Activated gamma-delta T cell treated with Interleukin-2 at 50 U/mL for 16 hours (primary cell): ENCODE data around the gene BTBD9.

ENCODE experiments used
- DNase-seq: peaks from one replicate; pipeline ENCODE4 v3.0.0-alpha.2; 2020

Gene BTBD9

DNA sequence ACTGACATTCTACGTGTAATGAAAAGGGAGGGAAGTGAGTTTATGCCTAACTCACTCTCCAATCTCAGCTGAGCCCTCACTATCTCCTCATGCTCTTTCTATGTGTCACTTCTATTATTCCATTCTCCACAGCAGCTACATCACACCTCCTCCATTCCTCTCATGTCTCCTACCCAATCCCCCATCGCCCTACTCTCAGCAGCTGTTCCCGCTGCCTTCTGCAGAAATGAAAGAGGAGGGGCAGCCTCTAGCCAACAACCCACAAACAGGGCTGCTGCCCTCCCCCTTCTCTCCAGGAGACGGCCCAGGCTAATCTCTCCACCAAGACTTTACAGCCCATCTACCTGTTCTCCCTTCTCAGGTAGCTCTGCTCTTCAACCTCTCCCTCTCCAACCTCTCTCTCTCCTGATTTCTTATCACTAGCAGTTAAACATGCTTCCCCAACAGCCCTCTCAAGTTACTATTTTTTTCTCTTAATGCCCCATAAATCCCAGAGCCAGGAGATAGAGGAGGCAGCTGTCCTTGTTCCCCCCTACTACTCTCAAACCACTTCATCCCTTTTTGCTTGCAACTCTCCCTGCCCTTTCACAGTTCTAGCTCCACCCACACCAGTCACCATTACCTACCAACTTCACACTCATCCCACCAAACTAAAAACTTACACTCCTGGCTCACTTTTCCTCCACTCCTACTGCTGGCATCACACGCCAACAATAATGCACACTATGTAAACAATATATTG, 136.5 kb downstream of the BTBD9 start:
- DNase-seq = no peak

- no peak for DNase-seq
Observed at GRCh38 chr6:38502423-38502822, 137.3 kb downstream of the BTBD9 start.

DNA sequence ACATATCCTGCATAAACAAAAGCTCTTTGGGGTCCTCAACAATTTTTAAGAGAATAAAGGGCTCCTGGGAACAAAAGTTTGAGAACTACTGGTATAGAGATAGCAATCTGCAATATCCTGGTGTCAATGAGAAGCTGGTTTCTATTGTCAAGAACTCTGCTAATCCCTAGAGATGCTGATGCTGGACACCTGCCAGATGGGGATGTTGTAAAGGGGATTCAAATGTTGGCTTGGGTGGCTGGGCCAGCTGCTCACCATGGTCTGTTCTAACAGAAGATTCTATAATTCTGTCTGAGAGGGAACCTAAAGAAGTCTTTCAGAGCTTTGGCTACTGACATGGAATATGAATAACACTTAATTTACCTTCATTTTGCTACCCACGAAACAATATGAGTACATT, 137.8 kb downstream of the BTBD9 start:
- no peak for DNase-seq

GRCh38 chr6:38499529-38500096, 140.1 kb downstream of the BTBD9 start:
- no peak for DNase-seq

DNA sequence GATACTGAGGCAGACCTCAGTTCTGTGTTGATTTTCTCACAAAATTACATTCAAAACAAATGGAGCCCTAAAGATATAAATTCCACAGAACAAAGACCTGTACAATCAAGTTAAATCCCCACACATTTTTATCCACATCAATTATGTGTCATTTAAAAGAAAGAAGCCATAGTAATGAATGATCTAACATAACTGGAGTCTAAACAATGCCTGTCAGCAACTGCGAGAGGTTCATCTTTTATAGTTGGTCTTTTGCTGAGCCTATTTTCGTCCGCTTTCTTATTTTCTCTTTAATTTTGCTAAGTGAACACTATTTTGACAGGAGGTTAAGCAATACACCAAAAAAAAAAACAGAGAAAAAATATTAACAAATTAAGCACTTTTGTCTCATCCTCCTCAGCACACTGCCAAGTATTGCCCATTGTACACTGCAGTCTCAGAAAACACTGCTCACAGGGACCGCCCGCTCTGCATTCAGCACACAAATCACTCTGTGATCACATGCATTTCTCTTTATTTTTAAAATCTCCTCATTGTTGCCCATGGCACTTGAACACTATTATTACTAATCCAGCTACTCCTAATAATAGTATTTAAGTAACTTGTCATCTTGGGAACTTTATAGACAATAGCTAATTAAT, 140.8 kb downstream of the BTBD9 start:
- DNase-seq = no peak

DNA sequence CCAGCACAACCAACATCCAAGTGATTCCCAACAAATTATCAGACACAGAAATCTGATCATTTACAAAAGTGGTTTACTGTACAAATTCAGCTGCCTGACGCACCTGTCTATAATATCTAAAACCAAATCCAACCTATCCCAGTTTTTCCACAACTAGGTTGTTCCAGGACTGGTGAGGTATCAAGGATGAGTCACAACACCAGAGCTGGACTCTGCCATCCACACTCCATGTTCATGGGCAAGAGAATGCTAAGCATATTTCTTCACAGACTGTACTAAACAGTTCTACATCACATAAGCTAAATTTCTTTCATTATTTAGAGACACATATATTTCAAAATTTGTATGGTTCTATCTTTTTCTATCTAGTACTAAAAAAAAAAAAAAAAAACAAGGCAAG, 141.6 kb downstream of the BTBD9 start:
- DNase-seq = no peak

DNA sequence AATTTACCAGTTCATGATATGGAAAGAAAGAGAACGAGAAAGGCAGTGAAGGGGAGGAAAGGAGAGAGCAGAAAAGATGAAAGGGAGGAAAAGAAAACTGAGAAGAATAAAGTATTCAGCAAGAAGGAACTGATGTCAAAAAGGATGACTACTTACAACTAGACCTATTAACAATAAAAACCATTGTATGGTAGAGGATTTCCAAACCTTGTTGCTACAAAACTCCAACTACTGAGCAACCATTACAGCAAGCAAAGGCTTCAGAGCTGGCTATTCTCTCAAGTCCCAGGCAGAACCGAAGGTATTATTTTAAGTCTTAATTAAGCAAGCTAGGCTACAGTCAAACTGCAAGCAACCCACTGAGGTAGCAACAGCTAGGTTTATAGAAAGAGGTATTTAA, 142.2 kb downstream of the BTBD9 start:
- no peak for DNase-seq

DNA sequence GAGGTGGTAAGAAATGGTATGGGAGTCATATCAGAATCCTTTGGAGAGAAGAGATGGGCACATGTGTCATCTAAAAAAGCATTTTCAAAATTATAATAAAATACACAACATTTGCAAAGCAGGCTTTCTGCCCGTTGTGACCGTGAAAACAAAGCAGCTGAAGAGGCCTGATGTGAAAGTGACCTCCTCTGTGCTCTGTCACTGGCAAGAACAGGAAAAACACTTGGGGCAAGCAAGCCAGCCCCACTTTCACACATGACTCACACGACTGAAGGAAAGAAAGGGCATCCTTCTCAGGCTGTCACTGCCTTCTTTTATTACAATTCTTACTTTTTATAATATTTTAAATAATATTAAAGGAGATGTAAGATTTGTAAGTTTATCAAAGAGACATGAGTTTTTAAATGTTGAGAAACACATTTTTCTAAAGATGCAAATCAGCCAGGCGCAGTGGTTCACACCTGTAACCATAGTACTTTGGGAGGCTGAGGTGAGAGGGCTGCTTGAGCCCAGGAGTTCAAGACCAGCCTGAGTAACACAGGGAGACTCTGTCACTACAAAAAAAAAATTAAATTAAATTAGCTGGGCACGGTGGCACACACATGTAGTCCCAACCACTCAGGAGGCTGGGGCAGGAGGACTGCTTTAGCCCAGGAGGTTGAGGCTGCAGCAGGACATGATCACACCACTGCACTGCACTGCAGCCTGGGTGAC, 143.7 kb downstream of the BTBD9 start:
- no peak for DNase-seq

DNA sequence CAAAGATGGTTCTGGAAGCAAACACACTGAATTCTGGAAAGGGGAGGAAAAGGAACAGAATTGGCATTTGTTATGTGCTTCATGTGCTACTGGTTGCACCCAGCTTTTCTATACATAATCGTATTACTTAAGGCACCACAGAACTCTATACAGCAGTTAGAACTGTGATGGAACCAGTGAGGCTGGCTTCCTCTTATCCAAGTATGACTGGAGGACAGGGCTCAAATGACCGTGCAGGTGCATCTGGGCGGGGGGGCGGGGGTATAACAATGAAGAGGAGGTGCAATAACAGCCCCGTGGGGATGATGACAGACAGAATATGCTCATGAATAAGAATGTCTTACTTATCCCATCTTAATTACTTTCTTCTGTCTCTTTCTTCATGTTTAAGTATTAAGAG, 144.2 kb downstream of the BTBD9 start:
- DNase-seq = no peak

- peak; percentile 83 for DNase-seq
Observed at GRCh38 chr6:38493931-38494547, 145.7 kb downstream of the BTBD9 start.

- no peak for DNase-seq
Observed at GRCh38 chr6:38492031-38492430, 147.7 kb downstream of the BTBD9 start.

DNA sequence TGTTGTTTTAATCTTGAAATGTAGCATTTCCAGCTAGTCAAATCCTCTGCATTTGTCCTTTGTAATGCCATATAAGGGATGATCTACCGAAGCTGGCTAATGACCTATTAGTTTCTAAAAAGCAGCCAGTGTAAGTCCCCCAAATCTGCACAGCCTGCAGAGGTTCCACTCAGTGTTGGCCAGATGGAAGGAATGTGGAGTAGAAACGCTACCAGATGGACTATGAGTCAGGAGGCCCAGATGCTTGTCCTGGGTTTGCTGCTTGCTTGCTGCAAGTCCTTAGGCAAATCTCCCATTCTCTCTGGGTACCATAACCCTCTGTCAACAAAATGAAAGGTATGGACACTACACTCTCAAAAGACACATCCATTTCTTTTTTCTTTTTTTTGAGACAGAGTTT, 149.8 kb downstream of the BTBD9 start:
- no peak for DNase-seq

- DNase-seq = no peak
Observed at GRCh38 chr6:38487423-38487822, 152.3 kb downstream of the BTBD9 start.

- no peak for DNase-seq
Observed at GRCh38 chr6:38485488-38485887, 154.2 kb downstream of the BTBD9 start.

GRCh38 chr6:38484656-38485055, 155.1 kb downstream of the BTBD9 start:
- no peak for DNase-seq

DNA sequence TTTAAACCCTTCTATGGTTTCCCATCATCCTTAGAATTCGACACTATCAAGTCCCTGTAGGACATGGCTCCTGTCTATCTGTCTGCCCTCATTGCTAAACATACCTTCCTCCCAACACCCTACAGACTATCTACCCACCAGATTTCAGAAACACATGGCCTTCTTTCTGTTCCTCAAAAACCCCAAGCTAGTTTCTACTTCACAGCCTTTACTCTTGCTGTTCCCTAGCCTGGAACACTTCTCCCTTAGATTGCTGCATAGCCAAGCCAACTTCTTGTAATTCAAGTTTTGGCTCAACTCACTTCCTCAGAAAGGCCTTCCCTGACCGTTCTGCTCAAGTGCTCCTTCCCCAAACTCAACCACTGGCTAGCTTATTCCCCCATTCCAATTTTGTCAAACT, 156.2 kb downstream of the BTBD9 start:
- no peak for DNase-seq

DNA sequence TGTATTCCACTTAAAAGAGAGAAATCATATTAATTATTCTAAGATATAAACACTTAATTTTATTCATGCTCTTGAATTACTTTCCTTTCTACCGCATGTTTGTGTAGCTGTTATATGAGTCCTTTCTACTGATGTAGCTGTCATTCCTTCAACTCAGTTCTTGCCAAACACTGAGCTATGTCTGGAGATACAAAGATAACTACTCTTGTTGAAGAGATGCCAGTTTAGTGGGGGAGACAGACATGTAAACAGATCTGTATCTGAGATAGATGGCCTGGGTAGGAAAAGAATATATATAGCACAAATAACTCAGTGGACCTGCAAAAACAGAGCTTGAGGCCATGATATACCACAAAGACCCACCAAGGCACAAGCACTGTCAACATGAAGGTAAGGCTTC, 157.3 kb downstream of the BTBD9 start:
- no peak for DNase-seq

- DNase-seq = no peak
Observed at GRCh38 chr6:38481851-38482250, 157.9 kb downstream of the BTBD9 start.

- no peak for DNase-seq
Observed at GRCh38 chr6:38481211-38481836, 158.4 kb downstream of the BTBD9 start.

- DNase-seq = no peak
Observed at GRCh38 chr6:38480036-38480435, 159.7 kb downstream of the BTBD9 start.

GRCh38 chr6:38479331-38479730, 160.4 kb downstream of the BTBD9 start:
- DNase-seq = no peak

DNA sequence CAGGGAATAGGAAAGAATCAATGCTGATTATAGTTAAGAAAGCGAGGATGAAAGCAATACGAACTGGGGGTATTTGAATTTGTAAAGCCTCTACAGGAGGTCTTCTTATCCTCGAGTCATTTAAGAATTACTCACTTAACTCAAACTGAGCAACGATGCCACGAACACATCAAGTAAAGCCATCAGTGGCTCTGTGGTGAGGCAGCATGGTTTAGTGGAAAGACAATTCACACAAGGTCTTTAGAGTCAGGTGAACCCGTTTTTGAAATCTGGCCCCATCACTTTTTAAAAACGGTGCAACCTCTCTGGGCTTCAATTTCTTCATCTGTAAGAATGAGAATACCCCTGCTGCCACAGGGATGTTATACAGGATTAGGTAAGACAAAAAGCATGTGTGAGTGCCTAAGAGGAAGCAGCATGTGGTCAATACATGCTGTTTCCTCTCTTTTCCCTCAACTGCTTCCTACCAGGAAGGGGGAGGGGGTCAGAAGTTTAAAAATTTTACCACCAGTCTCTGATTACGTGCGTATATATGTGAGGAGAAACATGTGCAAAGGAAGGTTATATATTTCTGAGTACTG, 162.0 kb downstream of the BTBD9 start:
- DNase-seq = no peak

- DNase-seq = no peak
Observed at GRCh38 chr6:38476888-38477287, 162.8 kb downstream of the BTBD9 start.
